IMR-90 (cell line): ENCODE data around the gene GPR158. TPM values are rescaled to one million over a fixed set of nuclear protein-coding genes. Genes with fewer than 3 reads are reported as not detected.

Source experiments
- ATAC-seq: fragments of 200-7000 bp; cut with Tn5 transposase; 2 replicates; pipeline ENCODE4 v1.9.1; 2020; ENCODE audit warnings: low read depth, mild to moderate bottlenecking, moderate library complexity
- BruUV-seq: library from RNA; stranded (reverse); fragments of 400-500 nt; replicated peaks from 2 replicates; lab custom pipeline; 2021; lab: Mats Ljungman, UMichigan
- CTCF ChIA-PET: fragments of 300-600 bp; formaldehyde crosslinking; extraction: SDS; loops from one replicate; lab custom pipeline; 2021; ENCODE audit warnings: antibody characterized with exemption; lab: Yijun Ruan, JAX
- POLR2A ChIA-PET: fragments of 300-600 bp; sonication (Branson Sonifier 250); formaldehyde crosslinking; loops from one replicate; lab custom pipeline; 2022; ENCODE audit warnings: antibody characterized with exemption; ENCODE audit not compliant: unreplicated experiment; lab: Charles Lee
- DNase-seq: peaks from one replicate; pipeline ENCODE4 v3.0.0; 2013
- H2AFZ ChIP-seq: replicated peaks from 2 replicates; pipeline ENCODE3; 2013; ENCODE audit warnings: low read length, mild to moderate bottlenecking; ENCODE audit not compliant: poor library complexity
- H2AK5ac ChIP-seq: 2 replicates; pipeline ENCODE4 v1.6.1; 2013; ENCODE audit warnings: low read depth, low read length, inconsistent platforms
- H2AK9ac ChIP-seq: replicated peaks from 2 replicates; pipeline ENCODE3; 2013; ENCODE audit warnings: mild to moderate bottlenecking, low read depth, low read length, moderate library complexity; ENCODE audit not compliant: poor library complexity
- H2BK120ac ChIP-seq: 2 replicates; pipeline ENCODE4 v1.6.1; 2013; ENCODE audit warnings: low read depth, low read length, inconsistent platforms
- H2BK15ac ChIP-seq: 3 replicates; pipeline ENCODE4 v1.6.1; 2013; ENCODE audit warnings: low read depth, low read length, inconsistent platforms
- H2BK20ac ChIP-seq: 2 replicates; pipeline ENCODE4 v1.6.1; 2013; ENCODE audit warnings: low read depth, mild to moderate bottlenecking, inconsistent platforms, low read length, moderate library complexity
- H2BK5ac ChIP-seq: 2 replicates; pipeline ENCODE4 v1.6.1; 2013; ENCODE audit warnings: mild to moderate bottlenecking, low read depth, low read length, inconsistent platforms; ENCODE audit not compliant: poor library complexity, severe bottlenecking
- H3K14ac ChIP-seq: replicated peaks from 2 replicates; pipeline ENCODE4 v1.6.1; 2013; ENCODE audit warnings: low read depth, low read length, inconsistent platforms
- H3K18ac ChIP-seq: 2 replicates; pipeline ENCODE4 v1.6.1; 2013; ENCODE audit warnings: low read depth, low read length, control low read depth
- H3K23ac ChIP-seq: 2 replicates; pipeline ENCODE4 v1.6.1; 2013; ENCODE audit warnings: low read depth, low read length, inconsistent platforms
- H3K27ac ChIP-seq: 2 replicates; pipeline ENCODE4 v1.5.1; 2013; ENCODE audit warnings: mild to moderate bottlenecking, control low read depth, low read length; ENCODE audit not compliant: insufficient read depth
- H3K27me3 ChIP-seq: 2 replicates; pipeline ENCODE4 v1.6.1; 2013; ENCODE audit warnings: low read length; ENCODE audit not compliant: control insufficient read depth, insufficient read depth
- H3K36me3 ChIP-seq: 2 replicates; pipeline ENCODE4 v1.6.1; 2013; ENCODE audit warnings: low read length, mixed read lengths; ENCODE audit not compliant: control insufficient read depth, insufficient read depth
- H3K4ac ChIP-seq: 2 replicates; pipeline ENCODE4 v1.6.1; 2013; ENCODE audit warnings: low read depth, low read length, inconsistent platforms
- H3K4me1 ChIP-seq: 2 replicates; pipeline ENCODE4 v1.6.1; 2013; ENCODE audit warnings: low read length, mixed read lengths; ENCODE audit not compliant: control insufficient read depth, insufficient read depth
- H3K4me2 ChIP-seq: 2 replicates; pipeline ENCODE4 v1.6.1; 2013; ENCODE audit warnings: low read depth, mild to moderate bottlenecking, control low read depth, low read length, moderate library complexity
- H3K4me3 ChIP-seq: 2 replicates; pipeline ENCODE4 v1.5.1; 2013; ENCODE audit warnings: low read depth, mild to moderate bottlenecking, control low read depth, low read length, moderate library complexity; ENCODE audit not compliant: insufficient read depth
- H3K56ac ChIP-seq: 2 replicates; pipeline ENCODE4 v1.6.1; 2013; ENCODE audit warnings: low read length, inconsistent platforms; ENCODE audit not compliant: insufficient read depth; ENCODE audit errors: extremely low read depth
- H3K79me1 ChIP-seq, 2 experiments: 2 replicates each; pipeline ENCODE4 v1.6.1; 2013; ENCODE audit warnings: low read length in 2 of 2, inconsistent platforms in 1 of 2, low read depth in 1 of 2
- H3K9ac ChIP-seq: 2 replicates; pipeline ENCODE4 v1.6.1; 2013; ENCODE audit warnings: low read depth, low read length, control low read depth
- H3K9me1 ChIP-seq: 2 replicates; pipeline ENCODE4 v1.6.1; 2013; ENCODE audit warnings: low read length, inconsistent platforms; ENCODE audit not compliant: insufficient read depth
- H3K9me3 ChIP-seq: 2 replicates; pipeline ENCODE4 v1.6.1; 2013; ENCODE audit warnings: low read length; ENCODE audit not compliant: control insufficient read depth, insufficient read depth
- H4K20me1 ChIP-seq: 2 replicates; pipeline ENCODE4 v1.6.1; 2013; ENCODE audit warnings: low read length, inconsistent platforms; ENCODE audit not compliant: insufficient read depth
- H4K5ac ChIP-seq: 2 replicates; pipeline ENCODE4 v1.6.1; 2013; ENCODE audit warnings: mild to moderate bottlenecking, low read depth, low read length, control low read depth
- H4K8ac ChIP-seq, 2 experiments: 2 replicates each; pipeline ENCODE4 v1.6.1; 2013; ENCODE audit warnings: low read depth in 2 of 2, low read length in 2 of 2, control low read depth in 1 of 2, inconsistent platforms in 1 of 2
- H4K91ac ChIP-seq: 2 replicates; pipeline ENCODE4 v1.6.1; 2013; ENCODE audit warnings: low read depth, low read length, inconsistent platforms; ENCODE audit not compliant: insufficient read depth
- CEBPB ChIP-seq: IDR thresholded peaks from 2 replicates; pipeline ENCODE4 v1.6.1; 2012; ENCODE audit warnings: low read depth, low read length, improper control_type of control experiment
- CTCF ChIP-seq: conservative IDR thresholded peaks from 2 replicates; pipeline ENCODE4 v1.5.1; 2012; ENCODE audit warnings: mild to moderate bottlenecking, low read depth, low read length, improper control_type of control experiment
- MAFK ChIP-seq: IDR thresholded peaks from 2 replicates; pipeline ENCODE4 v1.6.1; 2012; ENCODE audit warnings: low read depth, low read length, improper control_type of control experiment
- NFE2L2 ChIP-seq: fragments of 150-350 bp; IDR thresholded peaks from 2 replicates; pipeline ENCODE4 v1.6.1; 2016; ENCODE audit warnings: low read depth, mild to moderate bottlenecking, low read length
- POLR2A ChIP-seq: IDR thresholded peaks from 2 replicates; pipeline ENCODE4 v1.6.1; 2012; ENCODE audit warnings: mild to moderate bottlenecking, low read depth, low read length
- RAD21 ChIP-seq: IDR thresholded peaks from 2 replicates; pipeline ENCODE4 v1.6.1; 2012; ENCODE audit warnings: low read length, improper control_type of control experiment
- RFX5 ChIP-seq: IDR thresholded peaks from 2 replicates; pipeline ENCODE4 v1.8.0; 2012; ENCODE audit warnings: low read depth, mild to moderate bottlenecking, low read length, moderate library complexity
- WGBS, 2 experiments: methylation state at CpG; one replicate each; pipeline versions ENCODE4 v1.1.5 to v1.1.7; 2013; ENCODE audit warnings: missing lambda C conversion rate in 2 of 2; ENCODE audit not compliant: insufficient read length in 1 of 2; ENCODE audit errors: extremely low coverage in 2 of 2; 5-methylcytosine and 5-hydroxymethylcytosine counted together
- dilution Hi-C: fragments of 300-500 bp; cut with HindIII; formaldehyde crosslinking; loops from one replicate; pipeline ENCODE4 v1.14.3; 2018; ENCODE audit warnings: low sequenced_read_pairs; ENCODE audit not compliant: unreplicated experiment
- in situ Hi-C: fragments of 300-500 bp; cut with MboI; formaldehyde crosslinking; loops from 3 replicates; pipeline ENCODE4 v1.14.3; 2019; ENCODE audit warnings: low sequenced_read_pairs, inconsistent platforms, mixed read lengths
- intact Hi-C: fragments of 100-400 bp; cut with micrococcal nuclease; formaldehyde crosslinking; loops from 2 replicates; pipeline ENCODE4 v1.10.0; 2022
- polyA plus RNA-seq, 3 experiments: library from polyadenylated mRNA; depleted of rRNA; stranded (reverse); fragments of >200 nt; gene quantifications; 2 replicates each; pipeline ENCODE4 v1.2.3, GENCODE V29; 2012; ENCODE audit warnings: low replicate concordance in 1 of 3
- total RNA-seq: library from RNA; depleted of rRNA; stranded (reverse); fragments of >200 nt; gene quantifications from 2 replicates; pipeline ENCODE4 v1.2.3, GENCODE V29; 2012

The GPR158 gene
- total and polyA plus RNA-seq, 2 of the 4 experiments (the other 2 are of a cell fraction) = not detected

GRCh38 chr10:25170627-25171026, 4.2 kb upstream of the GPR158 start:
- no peaks in the 10 kb centered on the region for H4K20me1 ChIP-seq
- TF ChIP-seq RFX5 (no peak), NFE2L2 (no peak), CTCF (no peak), POLR2A (no peak), CEBPB (no peak), MAFK (no peak), RAD21 (no peak)
- dilution Hi-C loops = no loop called here
- ATAC-seq (no peak), DNase-seq (no peak)
- no peaks in the 10 kb centered on the region for H3K36me3 ChIP-seq
- H3K9ac ChIP-seq = no peak overlapping the region
- H3K4me3 ChIP-seq = no peak overlapping the region
- no peak overlapping the region for H2BK5ac ChIP-seq
- no peak overlapping the region for H3K18ac ChIP-seq
- no peak overlapping the region for H3K56ac ChIP-seq
- no TSS peak for BruUV-seq
- H3K23ac ChIP-seq = no peak overlapping the region
- H2BK15ac ChIP-seq = no peak overlapping the region
- H3K14ac ChIP-seq = no peak overlapping the region
- H2AK9ac ChIP-seq = no peak overlapping the region
- intact Hi-C loops = no loop called here
- no peak overlapping the region for H3K4ac ChIP-seq
- in situ Hi-C loops = no loop called here
- no peaks in the 10 kb centered on the region for H3K79me1 ChIP-seq
- no peaks in the 10 kb centered on the region for H3K4me1 ChIP-seq
- no peak overlapping the region for H4K91ac ChIP-seq
- no CpG with 5 or more reads among the region's 1 CpG for WGBS, 2 experiments
- H3K9me3 ChIP-seq = peaks cover 3% of the 10 kb centered on the region; the same call in 1 of the 2 replicates
- no peak overlapping the region for H3K27ac ChIP-seq
- no peaks in the 10 kb centered on the region for H3K9me1 ChIP-seq
- ChIA-PET POLR2A (no interaction called here), CTCF (no interaction called here)
- no peak overlapping the region for H2AK5ac ChIP-seq
- H2BK120ac ChIP-seq = no peak overlapping the region
- H4K5ac ChIP-seq = no peak overlapping the region
- peaks cover 7% of the 10 kb centered on the region for H3K27me3 ChIP-seq
- H3K4me2 ChIP-seq = no peak overlapping the region
- no peak overlapping the region for H2AFZ ChIP-seq
- no peak overlapping the region for H4K8ac ChIP-seq
- H2BK20ac ChIP-seq = no peak overlapping the region
